Measurements from ENCODE around the gene FOXC2. TPM values are rescaled to one million over a fixed set of nuclear protein-coding genes. Genes with fewer than 3 reads are reported as not detected.

FOXC2 gene
- total and polyA plus RNA-seq, 9 of the 15 experiments (the other 6 are each of a cell fraction or from before 2014, with no cell fraction given): 0.01 to 0.11 (median 0.10) TPM; not detected in 5

- no peak for TF ChIP-seq ZNF407 (IDR thresholded peaks at IDR 0.05; ENCODE audit: low read depth)
- TF ChIP-seq ZNF184 (CRISPR knock-in tag; IDR thresholded peaks at IDR 0.05): no peak
- TF ChIP-seq ILK (tag; IDR thresholded peaks at IDR 0.05; ENCODE audit: borderline replicate concordance, low read depth): no peak
- TF ChIP-seq, protein P1, sequence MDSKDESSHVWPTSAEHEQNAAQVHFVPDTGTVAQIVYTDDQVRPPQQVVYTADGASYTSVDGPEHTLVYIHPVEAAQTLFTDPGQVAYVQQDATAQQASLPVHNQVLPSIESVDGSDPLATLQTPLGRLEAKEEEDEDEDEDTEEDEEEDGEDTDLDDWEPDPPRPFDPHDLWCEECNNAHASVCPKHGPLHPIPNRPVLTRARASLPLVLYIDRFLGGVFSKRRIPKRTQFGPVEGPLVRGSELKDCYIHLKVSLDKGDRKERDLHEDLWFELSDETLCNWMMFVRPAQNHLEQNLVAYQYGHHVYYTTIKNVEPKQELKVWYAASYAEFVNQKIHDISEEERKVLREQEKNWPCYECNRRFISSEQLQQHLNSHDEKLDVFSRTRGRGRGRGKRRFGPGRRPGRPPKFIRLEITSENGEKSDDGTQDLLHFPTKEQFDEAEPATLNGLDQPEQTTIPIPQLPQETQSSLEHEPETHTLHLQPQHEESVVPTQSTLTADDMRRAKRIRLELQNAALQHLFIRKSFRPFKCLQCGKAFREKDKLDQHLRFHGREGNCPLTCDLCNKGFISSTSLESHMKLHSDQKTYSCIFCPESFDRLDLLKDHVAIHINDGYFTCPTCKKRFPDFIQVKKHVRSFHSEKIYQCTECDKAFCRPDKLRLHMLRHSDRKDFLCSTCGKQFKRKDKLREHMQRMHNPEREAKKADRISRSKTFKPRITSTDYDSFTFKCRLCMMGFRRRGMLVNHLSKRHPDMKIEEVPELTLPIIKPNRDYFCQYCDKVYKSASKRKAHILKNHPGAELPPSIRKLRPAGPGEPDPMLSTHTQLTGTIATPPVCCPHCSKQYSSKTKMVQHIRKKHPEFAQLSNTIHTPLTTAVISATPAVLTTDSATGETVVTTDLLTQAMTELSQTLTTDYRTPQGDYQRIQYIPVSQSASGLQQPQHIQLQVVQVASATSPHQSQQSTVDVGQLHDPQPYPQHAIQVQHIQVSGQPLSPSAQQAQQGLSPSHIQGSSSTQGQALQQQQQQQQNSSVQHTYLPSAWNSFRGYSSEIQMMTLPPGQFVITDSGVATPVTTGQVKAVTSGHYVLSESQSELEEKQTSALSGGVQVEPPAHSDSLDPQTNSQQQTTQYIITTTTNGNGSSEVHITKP (IDR thresholded peaks at IDR 0.05; ENCODE audit: partially characterized antibody): no peak
- TF ChIP-seq MAFK (IDR thresholded peaks at IDR 0.05; ENCODE audit: low read length): no peak
- no peak for TF ChIP-seq ZNF395 (CRISPR knock-in tag; IDR thresholded peaks at IDR 0.05)
- TF ChIP-seq USF1 (CRISPR knock-in tag; IDR thresholded peaks at IDR 0.05): no peak
- TF ChIP-seq BHLHE40 (IDR thresholded peaks at IDR 0.05; ENCODE audit: low read length): no peak
- no peak for TF ChIP-seq KAT8 (IDR thresholded peaks at IDR 0.05; ENCODE audit: low read depth)
- TF ChIP-seq DNMT1 (IDR thresholded peaks at IDR 0.05): no peak
- no peak for TF ChIP-seq PHTF2 (CRISPR knock-in tag; IDR thresholded peaks at IDR 0.05)
- no peak for TF ChIP-seq ZNF41 (CRISPR knock-in tag; conservative IDR thresholded peaks at IDR 0.05)
- no peak for TF ChIP-seq ETV1 (tag; conservative IDR thresholded peaks at IDR 0.05; ENCODE audit: low read depth)
- TF ChIP-seq CHD2 (IDR thresholded peaks at IDR 0.05; ENCODE audit: low read depth, low read length): no peak
Observed at GRCh38 chr16:86554917-86555703, 11.5 kb upstream of the FOXC2 start, which contains the start of gene MTHFSD (continued).
